Measurements from ENCODE around the gene NOP53. TPM values are rescaled to one million over a fixed set of nuclear protein-coding genes. Genes with fewer than 3 reads are reported as not detected.

Gene NOP53
- total RNA-seq, 6 experiments from 2014 or later = 73.6 to 105 (median 79.4) TPM

GRCh38 chr19:47698631-47699359 lies 46.6 kb upstream of the NOP53 start:
- DNase-seq = no peak
- Histone ChIP-seq H3K27me3 (no peaks in the 10 kb centered on the region), H3K4me3 (no peak overlapping the region), H3K9me3 (no peaks in the 10 kb centered on the region), H3K36me3 (peaks cover 0 to 41% (median 4%) of the 10 kb centered on the region in 4 donors), H3K4me1 (peaks cover 0 to 5% (median 0%) of the 10 kb centered on the region in 4 donors), H3K27ac (no peak overlapping the region)
- intact Hi-C loops (cut with DNase I) = loop anchor here (5.0 to 10.0 kb wide), 3 partner anchors 164 to 261 kb away; no protein-coding TSS in a partner anchor
- no peak for ATAC-seq
- no peak for TF ChIP-seq POLR2A (IDR thresholded peaks at IDR 0.05)
- no peak for TF ChIP-seq CTCF (IDR thresholded peaks at IDR 0.05)
- WGBS (ENCODE audit: insufficient coverage, low coverage, low lambda C conversion rate, missing lambda C conversion rate) = 84% methylated on average over 12 of the region's 46 CpGs

- intact Hi-C loops (cut with DNase I) = loop anchor here (5.0 to 10.0 kb wide), 3 partner anchors 165 to 262 kb away; no protein-coding TSS in a partner anchor
- Histone ChIP-seq H3K27ac (no peak overlapping the region), H3K4me1 (peaks cover 0 to 5% (median 0%) of the 10 kb centered on the region in 4 donors), H3K36me3 (peaks cover 0 to 41% (median 4%) of the 10 kb centered on the region in 4 donors), H3K4me3 (no peak overlapping the region), H3K27me3 (no peaks in the 10 kb centered on the region), H3K9me3 (no peaks in the 10 kb centered on the region)
- ATAC-seq = peak; percentile 49 to 63 (median 53)
- WGBS (ENCODE audit: insufficient coverage, low coverage, low lambda C conversion rate, missing lambda C conversion rate) = 46% methylated on average over 3 of the region's 9 CpGs
- peak; percentile 56 to 66 (median 61) for TF ChIP-seq CTCF (IDR thresholded peaks at IDR 0.05)
- no peak for TF ChIP-seq POLR2A (IDR thresholded peaks at IDR 0.05)
- DNase-seq = no peak
Observed at GRCh38 chr19:47699360-47699917, 45.9 kb upstream of the NOP53 start.

- Histone ChIP-seq H3K4me3 (no peak overlapping the region), H3K9me3 (no peaks in the 10 kb centered on the region), H3K36me3 (peaks cover 0 to 41% (median 4%) of the 10 kb centered on the region in 4 donors), H3K27me3 (no peaks in the 10 kb centered on the region), H3K27ac (no peak overlapping the region), H3K4me1 (peaks cover 0 to 5% (median 0%) of the 10 kb centered on the region in 4 donors)
- TF ChIP-seq POLR2A (IDR thresholded peaks at IDR 0.05) = no peak
- no peak for TF ChIP-seq CTCF (IDR thresholded peaks at IDR 0.05)
- intact Hi-C loops (cut with DNase I) = no loop called here
- ATAC-seq = no peak
- DNase-seq = no peak
- 90% methylated on average over 16 of the region's 43 CpGs for WGBS (ENCODE audit: insufficient coverage, low coverage, low lambda C conversion rate, missing lambda C conversion rate)
Observed at GRCh38 chr19:47700934-47701716, 44.2 kb upstream of the NOP53 start.

GRCh38 chr19:47701717-47702552 lies 43.4 kb upstream of the NOP53 start:
- TF ChIP-seq CTCF (IDR thresholded peaks at IDR 0.05) = no peak
- no peak for TF ChIP-seq POLR2A (IDR thresholded peaks at IDR 0.05)
- H3K4me1 ChIP-seq = peaks cover 0 to 5% (median 0%) of the 10 kb centered on the region in 4 donors
- peaks cover 0 to 41% (median 4%) of the 10 kb centered on the region in 4 donors for H3K36me3 ChIP-seq
- no peak overlapping the region for H3K4me3 ChIP-seq
- 83% methylated on average over 19 of the region's 91 CpGs for WGBS (ENCODE audit: insufficient coverage, low coverage, low lambda C conversion rate, missing lambda C conversion rate)
- intact Hi-C loops (cut with DNase I) = no loop called here
- H3K9me3 ChIP-seq = no peaks in the 10 kb centered on the region
- H3K27ac ChIP-seq = no peak overlapping the region
- DNase-seq (peak in 1 of 3 donors; percentile 28), ATAC-seq (no peak)
- H3K27me3 ChIP-seq = no peaks in the 10 kb centered on the region

Measured in right lobe of liver (tissue), 6 donors.